HUES6 (cell line): ENCODE data around the gene GLIS1.

Experiments used
- H3K27ac ChIP-seq: 2 replicates; pipeline ENCODE4 v1.7.0; 2013; ENCODE audit warnings: low read depth, mild to moderate bottlenecking, low read length, inconsistent platforms
- H3K27me3 ChIP-seq: 2 replicates; pipeline ENCODE4 v1.6.1; 2013; ENCODE audit warnings: low read length; ENCODE audit not compliant: control insufficient read depth, insufficient read depth
- H3K36me3 ChIP-seq: 2 replicates; pipeline ENCODE4 v1.6.1; 2013; ENCODE audit warnings: low read length; ENCODE audit not compliant: control insufficient read depth, insufficient read depth
- H3K4me1 ChIP-seq: 2 replicates; pipeline ENCODE4 v1.6.1; 2013; ENCODE audit warnings: low read length; ENCODE audit not compliant: control insufficient read depth, insufficient read depth
- H3K4me3 ChIP-seq: 2 replicates; pipeline ENCODE4 v1.5.1; 2013; ENCODE audit warnings: low read depth, low read length
- H3K9ac ChIP-seq: one replicate; pipeline ENCODE4 v1.6.1; 2013; ENCODE audit warnings: mild to moderate bottlenecking, low read length
- H3K9me3 ChIP-seq: 2 replicates; pipeline ENCODE4 v1.6.1; 2013; ENCODE audit warnings: low read depth, low read length; ENCODE audit not compliant: control insufficient read depth, insufficient read depth

Gene GLIS1

DNA sequence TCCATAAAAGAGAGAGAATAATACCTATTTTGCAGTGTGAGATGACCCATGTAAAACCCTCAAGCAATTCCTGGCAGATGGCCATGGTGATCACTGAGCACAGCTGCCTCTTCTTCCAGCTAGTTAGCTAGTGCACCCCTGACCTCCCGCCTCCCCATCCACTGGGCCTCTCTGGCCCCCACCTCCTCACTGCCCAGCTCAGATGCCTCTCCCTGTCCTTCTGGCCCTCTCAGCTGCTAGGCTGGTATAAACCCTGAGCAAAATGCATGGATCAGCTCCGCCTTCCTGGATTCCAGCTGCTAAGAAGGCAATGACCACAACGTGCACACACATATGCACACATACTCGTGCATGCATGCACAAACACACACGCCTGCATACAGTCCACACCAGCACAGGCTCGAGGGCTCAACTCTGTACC is 162.6 kb downstream of the GLIS1 start:
- no peak overlapping the region for H3K27ac ChIP-seq
- H3K9me3 ChIP-seq, result no peaks in the 10 kb centered on the region
- no peaks in the 10 kb centered on the region for H3K27me3 ChIP-seq
- H3K4me1 ChIP-seq, result peaks cover 22% of the 10 kb centered on the region
- no peak overlapping the region for H3K4me3 ChIP-seq
- no peaks in the 10 kb centered on the region for H3K36me3 ChIP-seq
- H3K9ac ChIP-seq, result no peak overlapping the region

DNA sequence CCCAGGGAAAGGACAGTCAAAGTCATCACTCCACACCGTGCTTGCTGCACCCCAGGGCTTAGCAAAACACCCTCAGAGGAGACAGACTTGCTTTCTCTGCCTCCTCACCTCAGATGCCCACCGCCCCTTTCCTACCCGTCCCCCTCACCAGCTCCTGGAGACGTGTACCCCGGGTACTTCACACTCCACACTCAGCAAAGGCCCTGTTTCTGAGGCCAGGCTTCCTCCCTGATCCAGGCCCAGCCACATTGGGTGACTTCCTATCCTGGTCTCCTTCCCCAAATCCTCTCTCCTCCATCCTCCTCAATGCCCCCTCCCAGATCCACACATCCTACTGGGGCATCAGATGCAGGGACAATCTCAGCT is 163.0 kb downstream of the GLIS1 start:
- H3K4me3 ChIP-seq, result no peak overlapping the region
- no peak overlapping the region for H3K27ac ChIP-seq
- no peaks in the 10 kb centered on the region for H3K9me3 ChIP-seq
- peaks cover 22% of the 10 kb centered on the region for H3K4me1 ChIP-seq
- H3K36me3 ChIP-seq, result no peaks in the 10 kb centered on the region
- H3K27me3 ChIP-seq, result no peaks in the 10 kb centered on the region
- H3K9ac ChIP-seq, result no peak overlapping the region

DNA sequence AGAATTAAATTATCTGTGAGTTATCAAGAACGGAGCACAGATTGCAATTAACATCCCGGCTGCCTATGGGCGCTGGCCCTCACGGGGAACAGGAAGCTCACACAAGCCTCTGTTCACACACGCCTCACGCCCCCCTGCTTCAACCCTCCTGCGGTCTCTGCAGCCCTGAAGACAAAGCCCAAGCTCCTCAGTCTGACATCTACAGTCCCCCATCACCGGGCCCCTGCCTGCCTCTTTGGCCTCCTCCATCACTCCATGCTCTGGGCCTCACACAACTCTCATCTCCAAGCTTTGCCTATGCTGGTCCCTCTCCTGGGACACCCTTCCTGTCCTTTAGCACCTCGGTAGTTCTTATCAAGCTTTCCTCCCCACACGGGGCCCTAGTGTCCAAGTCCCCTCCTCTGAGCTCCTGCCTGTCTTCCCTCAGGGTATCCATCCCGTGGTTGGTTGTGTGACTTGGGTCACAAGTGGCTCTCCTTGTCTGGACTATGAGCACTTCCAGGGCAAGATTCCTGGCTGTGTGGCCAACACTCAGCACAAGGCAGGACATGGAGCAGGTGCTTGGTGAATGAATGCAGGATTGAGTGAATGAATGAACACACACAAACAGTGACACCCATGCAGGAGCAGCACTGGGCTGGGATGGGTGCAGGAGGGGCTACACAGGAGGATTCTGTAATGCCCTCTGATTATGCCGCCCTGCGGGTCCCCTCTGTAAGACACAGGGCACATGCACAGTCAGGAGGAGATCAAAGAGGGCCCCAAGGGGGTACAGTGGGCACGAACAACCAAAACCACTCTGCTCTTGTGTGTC is 163.6 kb downstream of the GLIS1 start:
- Histone ChIP-seq H3K27ac (no peak overlapping the region), H3K9me3 (no peaks in the 10 kb centered on the region), H3K27me3 (no peaks in the 10 kb centered on the region), H3K36me3 (no peaks in the 10 kb centered on the region), H3K9ac (no peak overlapping the region), H3K4me3 (no peak overlapping the region), H3K4me1 (peaks cover 22% of the 10 kb centered on the region)

DNA sequence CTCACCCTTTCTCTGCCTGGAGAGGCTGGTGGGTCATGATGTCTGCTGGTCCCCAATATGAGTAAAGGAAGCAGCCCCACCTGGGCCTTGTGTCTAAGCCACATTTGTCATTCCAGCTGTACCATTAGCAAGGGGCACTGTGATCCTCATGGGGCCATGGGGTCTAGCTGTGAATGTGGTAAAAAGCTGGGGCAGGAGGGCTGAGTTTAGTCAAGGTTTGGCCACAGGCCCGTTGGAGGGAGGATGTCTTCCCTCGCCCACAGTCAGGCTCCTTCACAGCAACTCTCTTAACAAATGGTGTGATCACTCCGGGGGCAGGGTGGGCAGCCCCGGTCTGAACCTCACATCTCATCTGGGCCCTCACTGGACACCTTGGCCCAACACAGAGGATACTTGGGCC is 164.3 kb downstream of the GLIS1 start:
- Histone ChIP-seq H3K4me3 (no peak overlapping the region), H3K27me3 (no peaks in the 10 kb centered on the region), H3K27ac (no peak overlapping the region), H3K4me1 (peaks cover 22% of the 10 kb centered on the region), H3K36me3 (no peaks in the 10 kb centered on the region), H3K9me3 (no peaks in the 10 kb centered on the region), H3K9ac (no peak overlapping the region)

DNA sequence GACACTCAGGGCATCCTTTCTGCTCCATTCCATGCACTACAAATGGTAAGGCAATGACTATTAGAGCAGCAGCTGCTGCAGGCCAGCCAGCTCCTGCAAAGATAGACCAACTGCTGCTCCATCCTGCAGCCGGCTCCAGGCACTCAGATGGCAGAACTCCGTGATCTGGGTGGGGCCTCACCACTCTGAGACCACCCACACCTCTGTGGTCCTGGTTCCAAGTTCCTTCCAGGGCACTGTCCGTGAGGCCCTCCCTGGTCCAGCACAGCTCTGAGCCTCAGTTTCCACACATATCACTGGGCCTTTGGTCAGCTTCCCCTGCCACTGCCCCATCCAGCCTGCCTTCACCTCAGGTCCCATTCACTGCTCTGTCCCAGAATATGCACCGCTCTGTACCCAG is 165.0 kb downstream of the GLIS1 start:
- no peak overlapping the region for H3K4me3 ChIP-seq
- H3K36me3 ChIP-seq, result no peaks in the 10 kb centered on the region
- H3K9me3 ChIP-seq, result peaks cover 3% of the 10 kb centered on the region
- H3K27ac ChIP-seq, result no peak overlapping the region
- peaks cover 22% of the 10 kb centered on the region for H3K4me1 ChIP-seq
- no peaks in the 10 kb centered on the region for H3K27me3 ChIP-seq
- H3K9ac ChIP-seq, result no peak overlapping the region

DNA sequence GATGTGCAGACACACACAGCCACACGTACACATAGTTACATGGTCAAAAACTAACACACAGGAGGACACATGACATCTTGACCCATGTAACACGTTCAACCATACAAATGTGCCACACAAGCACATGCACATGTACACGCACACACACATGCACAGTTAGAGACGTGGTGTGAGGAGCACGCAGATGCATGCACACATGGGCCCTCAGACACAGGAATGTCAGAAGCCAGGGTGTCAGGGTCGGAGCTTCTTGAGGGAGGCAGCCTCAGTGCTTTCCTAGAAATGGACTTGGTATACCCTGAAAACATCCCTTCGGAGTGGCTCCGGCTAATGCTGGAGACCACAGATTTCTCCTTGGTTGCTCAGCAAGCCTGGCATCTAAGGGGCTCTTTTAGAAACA is 165.4 kb downstream of the GLIS1 start:
- Histone ChIP-seq H3K4me3 (no peak overlapping the region), H3K27me3 (no peaks in the 10 kb centered on the region), H3K9ac (no peak overlapping the region), H3K4me1 (peaks cover 22% of the 10 kb centered on the region), H3K9me3 (peaks cover 7% of the 10 kb centered on the region), H3K36me3 (no peaks in the 10 kb centered on the region), H3K27ac (no peak overlapping the region)

DNA sequence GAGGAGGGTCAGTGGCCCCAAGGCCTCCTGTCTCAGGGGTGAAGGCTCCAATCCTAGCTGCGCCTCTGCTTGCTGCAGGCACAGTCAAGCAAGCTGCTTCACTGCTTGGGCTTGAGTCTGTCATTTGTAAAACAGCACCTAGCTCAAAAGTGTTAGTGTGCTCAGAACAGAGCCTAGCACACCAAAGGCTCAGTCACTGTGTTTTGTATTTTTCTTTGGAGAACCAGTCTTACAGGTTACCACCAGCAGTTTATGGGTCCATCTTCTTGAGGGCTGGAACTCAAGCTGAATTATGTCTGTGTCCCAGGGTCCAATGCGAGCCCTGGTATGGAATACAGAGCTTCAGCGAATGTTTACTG is 166.2 kb downstream of the GLIS1 start:
- Histone ChIP-seq H3K4me3 (no peak overlapping the region), H3K4me1 (peaks cover 22% of the 10 kb centered on the region), H3K27ac (no peak overlapping the region), H3K9me3 (peaks cover 14% of the 10 kb centered on the region), H3K36me3 (no peaks in the 10 kb centered on the region), H3K9ac (no peak overlapping the region), H3K27me3 (no peaks in the 10 kb centered on the region)

DNA sequence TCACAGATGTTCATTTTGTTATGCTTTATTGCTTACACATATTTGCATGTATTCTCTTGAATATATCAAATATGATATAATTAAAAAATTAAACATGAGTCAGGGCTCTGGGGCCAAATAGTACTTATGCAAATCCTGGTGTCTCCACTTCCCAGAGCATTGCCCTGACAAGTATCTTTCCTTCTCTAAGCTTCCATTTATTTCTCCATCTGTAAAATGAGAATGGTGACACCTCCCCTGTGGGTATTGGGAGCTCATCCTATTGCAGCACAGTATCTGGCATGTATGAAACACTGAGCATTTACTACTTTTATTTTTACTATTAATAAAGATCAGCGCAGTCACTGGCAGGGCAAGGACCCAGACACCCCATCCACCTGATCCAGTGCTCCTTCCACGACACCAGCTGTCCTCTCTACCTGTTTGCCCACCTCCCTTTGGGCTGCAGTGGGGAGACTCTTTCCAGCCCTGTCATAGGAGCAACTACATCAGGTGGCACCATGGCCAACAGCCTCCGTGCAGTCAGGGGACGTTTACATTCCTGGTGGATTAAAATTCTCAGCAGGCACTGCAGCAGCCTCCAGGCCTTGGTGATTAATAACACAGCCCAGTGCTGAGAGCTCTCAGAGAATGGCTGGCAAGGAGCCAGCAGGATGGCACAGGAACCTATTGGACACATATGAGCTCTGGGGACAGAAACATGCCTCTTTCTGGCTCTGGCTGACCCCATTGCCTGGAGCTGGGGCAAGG is 166.7 kb downstream of the GLIS1 start:
- peaks cover 19% of the 10 kb centered on the region for H3K9me3 ChIP-seq
- no peaks in the 10 kb centered on the region for H3K27me3 ChIP-seq
- H3K4me3 ChIP-seq, result no peak overlapping the region
- no peaks in the 10 kb centered on the region for H3K36me3 ChIP-seq
- no peak overlapping the region for H3K27ac ChIP-seq
- H3K4me1 ChIP-seq, result peaks cover 18% of the 10 kb centered on the region
- no peak overlapping the region for H3K9ac ChIP-seq

DNA sequence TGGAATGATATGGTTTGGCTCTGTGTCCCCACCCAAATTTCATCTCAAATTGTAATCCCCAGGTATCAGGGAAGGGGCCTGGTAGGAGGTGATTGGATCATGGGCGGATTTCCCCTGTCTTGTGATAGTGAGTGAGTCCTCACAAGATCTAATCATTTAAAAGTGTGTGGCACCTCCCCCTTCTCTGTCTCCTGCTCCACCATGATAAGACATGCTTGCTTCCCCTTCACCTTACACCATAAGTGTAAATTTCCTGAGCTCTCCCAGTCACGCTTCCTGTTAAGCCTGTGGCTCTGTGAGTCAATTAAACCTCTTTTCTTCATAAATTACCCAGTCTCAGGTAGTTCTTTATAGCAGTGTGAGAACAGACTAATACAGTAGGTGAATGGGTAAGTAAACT is 170.4 kb downstream of the GLIS1 start:
- peaks cover 19% of the 10 kb centered on the region for H3K9me3 ChIP-seq
- no peaks in the 10 kb centered on the region for H3K36me3 ChIP-seq
- H3K27ac ChIP-seq, result no peak overlapping the region
- no peak overlapping the region for H3K9ac ChIP-seq
- H3K4me3 ChIP-seq, result no peak overlapping the region
- H3K27me3 ChIP-seq, result no peaks in the 10 kb centered on the region; the same call in 1 of the 2 replicates
- peaks cover 5% of the 10 kb centered on the region; the same call in 1 of the 2 replicates for H3K4me1 ChIP-seq

DNA sequence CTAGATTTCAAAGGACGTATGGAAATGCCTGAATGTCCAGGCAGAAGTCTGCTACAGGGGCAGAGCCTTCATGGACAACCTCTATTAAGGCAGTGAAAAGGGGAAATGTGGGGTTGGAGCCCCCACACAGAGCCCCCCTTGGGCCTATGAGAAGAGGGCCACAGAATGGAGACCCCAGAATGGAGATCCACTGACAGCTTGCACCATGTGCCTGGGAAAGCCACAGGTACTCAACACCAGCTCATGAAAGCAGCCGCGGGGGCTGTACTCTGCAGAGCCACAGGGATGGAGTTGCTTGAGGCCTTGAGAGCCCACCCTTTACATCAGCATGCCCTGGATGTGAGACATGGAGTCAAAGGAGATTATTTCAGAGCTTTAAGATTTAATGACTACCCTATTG is 171.1 kb downstream of the GLIS1 start:
- Histone ChIP-seq H3K36me3 (no peaks in the 10 kb centered on the region), H3K9me3 (peaks cover 19% of the 10 kb centered on the region)

DNA sequence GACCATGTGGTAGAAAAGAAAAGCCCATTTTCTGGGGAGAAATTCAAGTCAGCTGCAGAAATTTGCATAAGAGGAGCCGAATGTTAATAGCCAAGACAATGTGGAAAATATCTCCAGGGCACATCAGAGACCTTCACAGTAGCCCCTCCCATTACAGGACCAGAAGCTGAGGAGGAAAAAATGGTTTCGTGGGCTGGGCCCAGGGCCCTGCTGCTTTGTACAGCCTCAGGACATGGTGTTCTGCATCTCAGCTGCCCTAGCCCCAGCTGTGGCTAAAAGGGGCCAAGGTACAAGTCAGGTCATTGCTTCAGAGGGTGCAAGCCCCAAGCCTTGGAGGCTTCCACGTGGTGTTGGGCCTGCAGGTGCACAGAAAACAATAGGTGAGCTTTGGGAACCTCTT is 171.5 kb downstream of the GLIS1 start:
- Histone ChIP-seq H3K9ac (no peak overlapping the region), H3K4me3 (no peak overlapping the region), H3K36me3 (no peaks in the 10 kb centered on the region), H3K27me3 (no peaks in the 10 kb centered on the region; the same call in 1 of the 2 replicates), H3K9me3 (peaks cover 19% of the 10 kb centered on the region), H3K27ac (no peak overlapping the region), H3K4me1 (peaks cover 2% of the 10 kb centered on the region; the same call in 1 of the 2 replicates)

More for the DNA sequence above, 171.1 kb downstream of the GLIS1 start:
- H3K9ac ChIP-seq, result no peak overlapping the region
- no peak overlapping the region for H3K4me3 ChIP-seq
- peaks cover 5% of the 10 kb centered on the region; the same call in 1 of the 2 replicates for H3K4me1 ChIP-seq
- H3K27ac ChIP-seq, result no peak overlapping the region
- no peaks in the 10 kb centered on the region; the same call in 1 of the 2 replicates for H3K27me3 ChIP-seq
